Tibial nerve (tissue), 4 donors: ENCODE results near the gene SPRR2F. TPM values are rescaled to one million over a fixed set of nuclear protein-coding genes. Genes with fewer than 3 reads are reported as not detected.

ENCODE experiments used
- DNase-seq, 2 donors: peaks; one replicate each; pipeline ENCODE4 v3.0.0-alpha.2; 2019; ENCODE audit warnings: low spot score in 2 of 2
- H3K27ac ChIP-seq, 4 donors: fragments of 200-600 bp; sonication (generic) in 3 of 4; one replicate each; pipeline ENCODE4 v1.5.1; 2017 to 2019; ENCODE audit warnings: mild to moderate bottlenecking in 1 of 4
- H3K27me3 ChIP-seq, 2 donors: fragments of 200-600 bp; sonication (generic) in 1 of 2; one replicate each; pipeline versions ENCODE4 v1.5.1 to v1.6.0; 2017 to 2019
- H3K36me3 ChIP-seq, 3 donors: fragments of 200-600 bp; sonication (generic); one replicate each; pipeline ENCODE4 v1.5.1; 2018 to 2019
- H3K4me1 ChIP-seq, 4 donors: fragments of 200-600 bp; sonication (generic) in 3 of 4; one replicate each; pipeline ENCODE4 v1.5.1; 2017 to 2019
- H3K4me3 ChIP-seq, 4 donors: fragments of 200-600 bp; sonication (generic) in 3 of 4; one replicate each; pipeline ENCODE4 v1.5.1; 2017 to 2019; ENCODE audit warnings: mild to moderate bottlenecking in 1 of 4, moderate library complexity in 1 of 4
- H3K9me3 ChIP-seq, 4 donors: fragments of 200-600 bp; sonication (generic) in 3 of 4; one replicate each; pipeline ENCODE4 v1.5.1; 2017 to 2019
- EP300 ChIP-seq, 2 donors: sonication (generic); formaldehyde crosslinking; IDR thresholded peaks; one replicate each; pipeline ENCODE4 v1.6.1; 2017; ENCODE audit warnings: antibody characterized with exemption in 2 of 2, mild to moderate bottlenecking in 1 of 2
- POLR2A ChIP-seq, 2 donors: fragments of 450-650 bp; IDR thresholded peaks; one replicate each; pipeline ENCODE4 v1.6.1; 2017; ENCODE audit warnings: antibody characterized with exemption in 2 of 2, mild to moderate bottlenecking in 2 of 2, moderate library complexity in 2 of 2
- WGBS, 2 donors: methylation state at CpG; one replicate each; pipeline ENCODE4 v1.1.5; 2018; 5-methylcytosine and 5-hydroxymethylcytosine counted together
- total RNA-seq, 4 donors: library from RNA; depleted of rRNA; stranded (reverse); fragments of >200 nt; gene quantifications; one replicate each; pipeline ENCODE4 v1.1.0, GENCODE V29; 2016
- TF ChIP-seq, protein P1 (sequence below), 5 experiments: fragments of 200-600 bp in 3 of 5; fragments of 450-650 bp in 2 of 5; sonication (generic) in 3 of 5; IDR thresholded peaks; one replicate each; pipeline ENCODE4 v1.5.1; 2016 to 2019; ENCODE audit warnings: antibody characterized with exemption in 5 of 5, mild to moderate bottlenecking in 3 of 5, moderate library complexity in 2 of 5

The SPRR2F gene
- total RNA-seq, 4 donors from 2014 or later, result not detected

- H3K4me1 ChIP-seq, result no peaks in the 10 kb centered on the region
- H3K27me3 ChIP-seq, result no peaks in the 10 kb centered on the region
- WGBS, 2 donors, result 92 to 93% methylated on average over 9 of the region's 9 CpGs
These were observed 13.8 kb downstream of the SPRR2F start for GRCh38 chr1:153099461-153100045.

GRCh38 chr1:153095764-153096163 is 17.6 kb downstream of the SPRR2F start:
- TF ChIP-seq EP300 (IDR thresholded peaks at IDR 0.05) (no peak), POLR2A (IDR thresholded peaks at IDR 0.05) (no peak)
- TF ChIP-seq, protein P1, sequence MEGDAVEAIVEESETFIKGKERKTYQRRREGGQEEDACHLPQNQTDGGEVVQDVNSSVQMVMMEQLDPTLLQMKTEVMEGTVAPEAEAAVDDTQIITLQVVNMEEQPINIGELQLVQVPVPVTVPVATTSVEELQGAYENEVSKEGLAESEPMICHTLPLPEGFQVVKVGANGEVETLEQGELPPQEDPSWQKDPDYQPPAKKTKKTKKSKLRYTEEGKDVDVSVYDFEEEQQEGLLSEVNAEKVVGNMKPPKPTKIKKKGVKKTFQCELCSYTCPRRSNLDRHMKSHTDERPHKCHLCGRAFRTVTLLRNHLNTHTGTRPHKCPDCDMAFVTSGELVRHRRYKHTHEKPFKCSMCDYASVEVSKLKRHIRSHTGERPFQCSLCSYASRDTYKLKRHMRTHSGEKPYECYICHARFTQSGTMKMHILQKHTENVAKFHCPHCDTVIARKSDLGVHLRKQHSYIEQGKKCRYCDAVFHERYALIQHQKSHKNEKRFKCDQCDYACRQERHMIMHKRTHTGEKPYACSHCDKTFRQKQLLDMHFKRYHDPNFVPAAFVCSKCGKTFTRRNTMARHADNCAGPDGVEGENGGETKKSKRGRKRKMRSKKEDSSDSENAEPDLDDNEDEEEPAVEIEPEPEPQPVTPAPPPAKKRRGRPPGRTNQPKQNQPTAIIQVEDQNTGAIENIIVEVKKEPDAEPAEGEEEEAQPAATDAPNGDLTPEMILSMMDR (IDR thresholded peaks at IDR 0.05), result no peak
- Histone ChIP-seq H3K4me1 (no peaks in the 10 kb centered on the region), H3K9me3 (no peaks in the 10 kb centered on the region), H3K4me3 (no peak overlapping the region), H3K27me3 (no peaks in the 10 kb centered on the region), H3K27ac (no peak overlapping the region), H3K36me3 (no peaks in the 10 kb centered on the region)
- DNase-seq, result no peak

More at GRCh38 chr1:153099461-153100045, 13.8 kb downstream of the SPRR2F start:
- Histone ChIP-seq H3K4me3 (no peak overlapping the region), H3K27ac (no peak overlapping the region), H3K9me3 (no peaks in the 10 kb centered on the region), H3K36me3 (no peaks in the 10 kb centered on the region)
- TF ChIP-seq POLR2A (IDR thresholded peaks at IDR 0.05) (no peak), EP300 (IDR thresholded peaks at IDR 0.05) (no peak)
- TF ChIP-seq, protein P1 (IDR thresholded peaks at IDR 0.05), result no peak
- DNase-seq, result no peak

- no peaks in the 10 kb centered on the region for H3K36me3 ChIP-seq
- no peak for TF ChIP-seq POLR2A (IDR thresholded peaks at IDR 0.05)
- no peak for DNase-seq
- no peaks in the 10 kb centered on the region for H3K9me3 ChIP-seq
- no peak within 1 kb of the TSS for H3K4me3 ChIP-seq
- H3K4me1 ChIP-seq, result no peaks in the 10 kb centered on the region
- no peaks in the 10 kb centered on the region for H3K27me3 ChIP-seq
- no peak within 1 kb of the TSS for H3K27ac ChIP-seq
These were observed 18.9 kb downstream of the SPRR2F start, which contains the start of gene SPRR2E for GRCh38 chr1:153094426-153094825. Gene SPRR2E, minus strand, starts transcription at chr1:153094526. Its CDS starts 775 bp downstream, at chr1:153093751.

- TF ChIP-seq EP300 (IDR thresholded peaks at IDR 0.05), result no peak
- TF ChIP-seq, protein P1 (IDR thresholded peaks at IDR 0.05), result no peak
- 46 to 58% methylated on average over 1 of the region's 1 CpG for WGBS, 2 donors
- H3K27ac ChIP-seq, result no peak overlapping the region
These were observed 25.7 kb downstream of the SPRR2F start for GRCh38 chr1:153087652-153088051.

GRCh38 chr1:153081736-153082135 is 31.6 kb downstream of the SPRR2F start:
- H3K4me3 ChIP-seq, result no peak overlapping the region

More at GRCh38 chr1:153087652-153088051, 25.7 kb downstream of the SPRR2F start:
- Histone ChIP-seq H3K4me3 (no peak overlapping the region), H3K9me3 (peaks cover 0 to 5% (median 0%) of the 10 kb centered on the region in 4 donors), H3K36me3 (no peaks in the 10 kb centered on the region), H3K27me3 (no peaks in the 10 kb centered on the region), H3K4me1 (no peaks in the 10 kb centered on the region)
- no peak for DNase-seq

More at GRCh38 chr1:153081736-153082135, 31.6 kb downstream of the SPRR2F start:
- H3K9me3 ChIP-seq, result peaks cover 0 to 14% (median 0%) of the 10 kb centered on the region in 4 donors
- no peak overlapping the region for H3K27ac ChIP-seq
- no peaks in the 10 kb centered on the region for H3K27me3 ChIP-seq
- no peaks in the 10 kb centered on the region for H3K36me3 ChIP-seq
- WGBS, 2 donors, result 87 to 89% methylated on average over 3 of the region's 3 CpGs
- no peaks in the 10 kb centered on the region for H3K4me1 ChIP-seq
- DNase-seq, result no peak
- TF ChIP-seq POLR2A (IDR thresholded peaks at IDR 0.05), result no peak
- no peak for TF ChIP-seq EP300 (IDR thresholded peaks at IDR 0.05)
- TF ChIP-seq, protein P1 (IDR thresholded peaks at IDR 0.05), result no peak
